ENCODE measurements around the gene DLEU7.

GRCh38 chr13:50812242-50812641 lies 31.2 kb downstream of the DLEU7 start:
- TF ChIP-seq MEF2D (CRISPR knock-in tag; IDR thresholded peaks at IDR 0.05) (no peak), SIN3A (IDR thresholded peaks at IDR 0.05; ENCODE audit: borderline replicate concordance, low read depth, low read length) (no peak), MAZ (IDR thresholded peaks at IDR 0.05; ENCODE audit: borderline replicate concordance, low read depth, low read length) (no peak), MAZ (CRISPR knock-in tag; IDR thresholded peaks at IDR 0.05; ENCODE audit: low read depth) (no peak), FOXJ3 (CRISPR knock-in tag; IDR thresholded peaks at IDR 0.05; ENCODE audit: borderline replicate concordance) (no peak), ZNF253 (CRISPR knock-in tag; IDR thresholded peaks at IDR 0.05; ENCODE audit: borderline replicate concordance) (no peak), EZH2 (conservative IDR thresholded peaks at IDR 0.05; ENCODE audit: low read depth, low read length) (no peak), CHD2 (IDR thresholded peaks at IDR 0.05; ENCODE audit: low read depth, low read length) (no peak), SNAI1 (CRISPR knock-in tag; IDR thresholded peaks at IDR 0.05; ENCODE audit: borderline replicate concordance) (no peak), REPIN1 (CRISPR knock-in tag; IDR thresholded peaks at IDR 0.05; ENCODE audit: borderline replicate concordance, low read depth) (no peak), ZNF24 (IDR thresholded peaks at IDR 0.05) (no peak), ZNF10 (CRISPR knock-in tag; IDR thresholded peaks at IDR 0.05; ENCODE audit: borderline replicate concordance, low read depth) (no peak), SMAD3 (CRISPR knock-in tag; IDR thresholded peaks at IDR 0.05) (no peak)
- TF ChIP-seq, protein P1, sequence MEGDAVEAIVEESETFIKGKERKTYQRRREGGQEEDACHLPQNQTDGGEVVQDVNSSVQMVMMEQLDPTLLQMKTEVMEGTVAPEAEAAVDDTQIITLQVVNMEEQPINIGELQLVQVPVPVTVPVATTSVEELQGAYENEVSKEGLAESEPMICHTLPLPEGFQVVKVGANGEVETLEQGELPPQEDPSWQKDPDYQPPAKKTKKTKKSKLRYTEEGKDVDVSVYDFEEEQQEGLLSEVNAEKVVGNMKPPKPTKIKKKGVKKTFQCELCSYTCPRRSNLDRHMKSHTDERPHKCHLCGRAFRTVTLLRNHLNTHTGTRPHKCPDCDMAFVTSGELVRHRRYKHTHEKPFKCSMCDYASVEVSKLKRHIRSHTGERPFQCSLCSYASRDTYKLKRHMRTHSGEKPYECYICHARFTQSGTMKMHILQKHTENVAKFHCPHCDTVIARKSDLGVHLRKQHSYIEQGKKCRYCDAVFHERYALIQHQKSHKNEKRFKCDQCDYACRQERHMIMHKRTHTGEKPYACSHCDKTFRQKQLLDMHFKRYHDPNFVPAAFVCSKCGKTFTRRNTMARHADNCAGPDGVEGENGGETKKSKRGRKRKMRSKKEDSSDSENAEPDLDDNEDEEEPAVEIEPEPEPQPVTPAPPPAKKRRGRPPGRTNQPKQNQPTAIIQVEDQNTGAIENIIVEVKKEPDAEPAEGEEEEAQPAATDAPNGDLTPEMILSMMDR (CRISPR knock-in tag; IDR thresholded peaks at IDR 0.05): no peak
